K562 (cell line): ENCODE measurements around the gene ADSS2. TPM values are rescaled to one million over a fixed set of nuclear protein-coding genes. Genes with fewer than 3 reads are reported as not detected.

Source experiments
- CTCFL ChIP-seq: IDR thresholded peaks from 2 replicates; pipeline ENCODE4 v1.6.1; 2011; ENCODE audit warnings: borderline replicate concordance, low read depth, mild to moderate bottlenecking, moderate library complexity, low read length; ENCODE audit not compliant: insufficient read depth, poor library complexity, severe bottlenecking
- ZBTB43 ChIP-seq: sonication (generic); formaldehyde crosslinking; IDR thresholded peaks from 2 replicates; pipeline ENCODE4 v1.8.0; 2023; ENCODE audit warnings: mild to moderate bottlenecking, missing genetic modification reagents
- ZNF318 ChIP-seq, 2 experiments: fragments of 450-650 bp; IDR thresholded peaks; 2 replicates each; pipeline ENCODE4 v1.6.1; 2016; ENCODE audit warnings: mild to moderate bottlenecking in 2 of 2, borderline replicate concordance in 1 of 2, low read depth in 1 of 2, moderate library complexity in 1 of 2
- polyA plus RNA-seq, 8 experiments: library from polyadenylated mRNA; depleted of rRNA in 4 of 8; stranded (reverse) in 5 of 8; unstranded in 3 of 8; fragments of >200 nt; fragmentation: Nextera tagmentation in 2 of 8; fragmentation: Illumina TruSeq in 1 of 8; extraction: Ambion mirVana in 2 of 8; extraction: Trizol in 1 of 8; gene quantifications; 2 replicates each; pipeline versions ENCODE4 v1.2.1 to v1.2.3, GENCODE V29; 2011 to 2014; ENCODE audit warnings: inconsistent platforms in 1 of 8, missing spikeins in 1 of 8
- total RNA-seq, 7 experiments: library from RNA; depleted of rRNA in 6 of 7; stranded (reverse); fragments of >200 nt in 6 of 7; fragmentation: Illumina TruSeq in 2 of 7; extraction: Trizol in 2 of 7; gene quantifications; 2 replicates each; pipeline versions ENCODE4 v1.2.1 to v1.2.3, GENCODE V29; 2011 to 2021; ENCODE audit warnings: low replicate concordance in 1 of 7

The ADSS2 gene
- total and polyA plus RNA-seq, 9 of the 15 experiments (the other 6 are each of a cell fraction or from before 2014, with no cell fraction given) = 8.8 to 63.8 (median 59.4) TPM

- TF ChIP-seq ZBTB43 (CRISPR knock-in tag) (no peak), CTCFL (no peak), ZNF318 (IDR thresholded peaks at IDR 0.05; ENCODE audit: borderline replicate concordance in 1 of 2, low read depth in 1 of 2) (0 out of 4 replicates have a peak, but pooled peaks of 1 of the 2 experiments have one; percentile 23)
Observed at GRCh38 chr1:244450597-244451538, 841 bp downstream of the ADSS2 start (continued).
